ENCODE data around the gene PSMC1. TPM values are rescaled to one million over a fixed set of nuclear protein-coding genes. Genes with fewer than 3 reads are reported as not detected.

Gene PSMC1
- 92.2 and 93.3 TPM in 2 replicates for total RNA-seq

DNA sequence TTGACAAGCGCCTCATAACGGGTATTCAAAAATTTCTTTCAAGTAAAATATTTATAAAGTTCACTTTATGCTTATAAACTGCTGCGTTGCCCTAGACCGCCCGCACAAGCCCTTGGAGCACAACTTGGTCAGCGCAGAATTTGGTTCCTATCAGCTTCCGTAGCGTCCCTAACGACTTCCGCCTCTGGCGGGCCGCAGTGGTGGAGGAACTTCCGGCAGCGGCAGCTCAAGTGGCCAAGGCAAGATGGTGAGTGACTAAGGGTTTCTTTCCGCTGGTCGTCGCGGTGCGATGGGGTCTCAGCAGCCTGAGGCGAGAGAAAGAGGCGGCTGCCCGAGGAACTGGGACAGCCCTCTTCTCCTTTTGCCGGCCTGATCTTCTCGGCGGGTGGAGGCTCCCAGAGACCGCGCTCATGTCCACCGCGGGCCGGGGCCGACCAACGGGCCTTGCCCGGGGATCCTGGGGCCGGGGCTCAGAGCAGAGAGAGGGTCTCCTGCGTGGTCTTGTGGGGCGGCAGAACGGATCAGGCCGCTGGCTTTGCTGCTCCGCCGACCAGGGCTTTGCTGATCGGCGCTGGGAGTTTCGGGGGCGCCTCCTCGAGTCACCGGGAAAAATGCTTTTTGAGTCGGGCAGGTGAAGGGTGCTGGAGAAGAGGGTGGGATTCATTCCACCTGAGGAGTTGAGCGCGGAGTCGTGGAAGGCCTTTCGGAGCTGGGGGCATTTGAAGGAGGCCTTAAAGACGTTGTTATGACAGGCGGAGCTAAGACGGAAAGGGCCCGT, at the start of gene PSMC1:
Gene PSMC1 (plus strand): TSS at position 200 of the 778 bp plus-strand sequence. CDS start 45 bp downstream, at position 245.

Other genes with a start within 250 kb of the PSMC1 start
- gene KCNK13, start 194.6 kb upstream of the PSMC1 start, total RNA-seq, result 0.07 and 0.20 TPM in 2 replicates
- 10.8 and 11.4 TPM in 2 replicates for gene NRDE2, start 75.4 kb downstream of the PSMC1 start, total RNA-seq
- gene CALM1, start 140.5 kb downstream of the PSMC1 start, total RNA-seq, result 763 and 928 TPM in 2 replicates